Activated gamma-delta T cell treated with Interleukin-2 at 50 U/mL for 16 hours (primary cell): ENCODE measurements around the gene DYNC1LI1.
"Not testable (repeated sequence)": the region's sequence is repeated elsewhere in the genome, so short reads cannot be mapped to it uniquely, and the experiment has no call there.

Experiments used
- DNase-seq: peaks from one replicate; pipeline ENCODE4 v3.0.0-alpha.2; 2020

Gene DYNC1LI1

GRCh38 chr3:32578669-32579068, 8.0 kb upstream of the DYNC1LI1 start:
- DNase-seq, result not testable (repeated sequence)

DNA sequence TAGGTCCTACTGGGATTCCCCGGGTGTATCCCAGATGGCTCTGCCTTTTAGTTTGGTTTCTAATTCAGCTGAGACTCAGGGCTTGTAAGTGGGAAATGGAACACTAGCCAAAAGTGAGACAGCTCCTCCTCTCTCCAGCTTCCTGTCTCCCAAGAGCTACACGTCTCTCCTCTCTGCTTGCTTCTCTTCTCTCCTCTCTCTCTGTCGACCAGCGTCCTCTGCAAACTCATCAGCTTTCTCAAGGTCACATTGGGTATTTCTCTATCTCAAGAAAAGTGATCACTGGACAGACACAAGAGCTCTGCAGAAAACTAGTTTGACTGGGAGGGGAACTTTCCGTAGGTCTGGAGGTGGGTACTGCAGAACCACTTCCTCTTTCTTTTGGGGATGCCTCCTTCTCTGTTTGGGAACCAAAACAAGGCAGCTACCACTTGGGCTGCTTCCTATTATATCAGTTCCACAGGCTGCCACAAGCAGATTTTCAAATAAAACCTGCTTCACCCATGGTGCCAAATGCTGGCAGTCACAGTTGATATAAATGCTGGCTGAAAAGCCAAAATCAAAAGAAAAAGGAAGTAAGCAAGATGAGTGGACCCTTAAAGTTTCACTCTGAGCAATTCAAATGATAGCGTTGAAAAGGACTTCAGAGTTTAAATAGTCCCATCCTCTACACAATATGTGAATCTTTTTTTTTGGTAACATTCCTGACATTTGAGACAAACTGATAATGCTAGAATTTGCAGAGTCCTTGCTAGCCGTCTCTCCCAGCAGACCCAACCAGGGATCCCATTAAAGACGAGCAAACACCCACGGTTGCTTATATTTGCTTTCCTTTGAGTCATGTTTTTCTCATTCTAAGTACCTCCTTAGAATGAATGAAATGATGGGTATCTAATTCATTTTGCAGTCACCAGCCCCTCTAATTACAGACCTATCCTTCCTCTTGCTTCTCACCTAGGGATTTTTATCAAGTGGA, 7.2 kb upstream of the DYNC1LI1 start:
- DNase-seq, result no peak

GRCh38 chr3:32577174-32577573, 6.5 kb upstream of the DYNC1LI1 start:
- DNase-seq, result no peak

DNA sequence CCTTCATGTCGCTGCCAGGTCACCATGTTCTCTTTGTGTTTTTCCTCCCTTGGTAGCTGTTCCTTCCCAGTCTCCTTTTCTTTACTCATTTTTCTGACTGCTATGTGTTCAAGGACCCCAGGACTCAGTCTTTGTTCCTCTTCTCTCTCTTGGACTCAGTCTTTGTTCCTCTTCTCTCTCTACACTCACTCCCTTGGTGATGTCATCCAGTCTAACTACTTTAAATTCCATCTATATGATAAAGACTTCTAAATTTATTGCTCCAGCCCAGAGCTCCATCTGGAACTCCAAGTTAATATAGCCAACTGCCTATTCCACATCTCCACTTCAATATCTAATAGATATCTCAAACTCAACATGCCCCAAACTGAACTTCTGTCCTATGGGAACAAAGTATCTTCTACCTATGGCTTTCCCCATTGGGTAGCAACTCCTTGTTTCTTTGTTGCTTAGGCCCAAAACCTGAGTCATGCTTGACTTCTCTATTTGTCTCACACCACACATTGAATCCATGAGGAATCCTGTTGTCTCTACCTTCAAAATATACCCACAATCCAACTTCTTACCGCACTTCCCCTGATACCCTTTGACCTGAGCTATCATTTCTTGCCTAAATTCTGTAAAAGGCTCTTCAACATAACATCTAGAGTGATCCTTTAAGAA, 4.9 kb upstream of the DYNC1LI1 start:
- no peak for DNase-seq

GRCh38 chr3:32571192-32571485, 481 bp upstream of the DYNC1LI1 start:
- DNase-seq, result no peak

DNA sequence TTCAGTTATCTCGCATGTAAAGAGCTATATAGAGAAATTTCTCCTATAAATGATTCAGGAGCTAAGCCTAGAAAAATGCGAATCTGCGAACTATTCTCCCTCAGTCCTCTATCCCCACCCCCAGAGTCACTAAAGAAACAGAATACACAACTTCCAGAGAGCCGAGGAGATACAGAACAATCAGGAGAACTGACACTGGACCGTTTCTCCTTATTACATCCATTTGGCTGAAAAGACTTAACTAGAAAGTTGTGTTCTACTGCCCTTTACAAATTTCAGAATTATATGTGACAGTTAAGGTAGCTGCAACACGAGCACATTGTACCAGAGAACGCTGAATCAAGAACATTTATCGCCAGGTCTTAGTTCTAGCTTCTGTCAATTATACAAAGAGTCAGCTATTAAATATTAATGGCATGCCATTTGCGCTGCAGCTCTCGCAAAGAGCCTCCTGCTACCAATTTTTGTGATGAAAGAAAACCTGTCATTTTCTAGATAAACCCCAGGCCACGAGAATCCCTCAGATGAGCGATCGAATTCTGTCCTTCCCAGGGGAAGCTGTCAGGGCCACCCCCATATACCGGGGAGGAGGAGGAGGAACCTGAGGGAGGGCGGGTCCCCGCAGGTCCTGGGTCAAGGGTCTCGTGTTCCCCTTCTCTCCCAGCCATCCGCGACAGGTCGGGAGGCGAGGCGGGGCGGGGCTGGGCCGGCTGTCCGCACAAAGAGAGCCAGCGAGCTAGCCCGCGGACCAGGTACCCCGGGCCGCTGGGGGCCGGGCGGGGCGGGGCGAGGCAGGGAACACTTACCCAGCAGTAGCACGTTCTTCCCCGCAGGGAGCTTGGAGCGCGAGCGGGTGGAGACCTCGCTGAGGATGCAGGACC, 878 bp downstream of the DYNC1LI1 start:
- peak; percentile 17 for DNase-seq

DNA sequence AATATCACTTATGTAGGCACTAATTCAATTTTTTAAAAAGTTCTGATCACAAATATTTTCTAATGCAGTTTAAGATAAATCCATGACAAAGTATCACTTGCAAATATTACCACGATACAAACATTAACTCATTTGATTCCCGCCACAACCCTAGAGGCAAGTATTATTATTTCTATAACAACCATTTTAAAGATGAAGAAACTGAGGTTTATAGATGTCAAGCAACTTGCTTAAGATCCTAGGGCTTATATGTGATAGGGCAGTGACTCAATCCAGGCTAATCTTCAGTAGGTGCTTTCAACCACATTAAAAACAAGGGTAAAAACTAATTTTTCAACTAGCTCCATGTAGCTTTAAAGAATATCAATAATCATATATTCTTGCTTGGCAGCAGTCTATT, 1.7 kb downstream of the DYNC1LI1 start:
- DNase-seq, result no peak

- DNase-seq, result no peak
Measured at GRCh38 chr3:32564195-32564594, 6.5 kb downstream of the DYNC1LI1 start.

DNA sequence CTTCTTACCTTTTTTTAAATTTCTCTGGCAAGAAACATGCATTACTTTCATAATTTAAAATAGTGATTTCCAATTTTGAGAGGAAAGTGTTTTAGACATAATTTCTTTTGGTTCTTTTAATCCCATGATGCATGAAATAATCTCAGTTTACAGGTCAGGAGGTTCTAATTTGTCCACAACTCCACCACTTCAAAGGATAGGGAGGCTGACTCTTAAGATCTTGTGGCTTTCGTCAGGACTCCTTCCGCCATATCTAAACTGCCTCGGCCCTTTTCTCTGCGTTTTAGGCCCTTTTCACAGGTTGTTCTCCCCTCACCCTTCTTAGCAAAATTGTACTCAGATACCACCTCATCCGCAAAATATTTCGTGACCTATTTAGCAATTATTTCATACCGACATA, 8.0 kb downstream of the DYNC1LI1 start:
- DNase-seq, result no peak

- DNase-seq, result no peak
Measured at GRCh38 chr3:32557640-32558352, 12.9 kb downstream of the DYNC1LI1 start.

DNA sequence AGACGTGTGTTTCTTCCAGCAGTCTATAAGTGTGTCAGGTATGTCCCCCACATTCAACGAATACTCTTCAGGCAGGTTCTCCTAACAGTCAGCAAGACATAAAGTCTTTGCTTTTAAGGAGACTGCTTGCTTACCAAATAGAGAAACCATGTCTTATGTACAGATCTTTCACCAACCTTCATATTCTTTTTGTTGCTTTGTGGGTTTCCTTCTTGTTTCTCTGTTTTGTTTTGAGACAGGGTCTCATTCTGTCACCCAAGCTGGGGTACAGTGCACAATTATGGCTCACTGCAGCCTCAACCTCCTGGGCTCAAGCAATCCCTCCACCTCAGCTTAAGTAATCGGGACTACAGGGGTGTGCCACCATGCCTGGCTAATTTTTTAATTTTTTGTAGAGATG, 14.3 kb downstream of the DYNC1LI1 start:
- no peak for DNase-seq

- no peak for DNase-seq
Measured at GRCh38 chr3:32553973-32554372, 16.7 kb downstream of the DYNC1LI1 start.

GRCh38 chr3:32553459-32553858, 17.2 kb downstream of the DYNC1LI1 start:
- DNase-seq, result no peak

GRCh38 chr3:32552013-32552412, 18.6 kb downstream of the DYNC1LI1 start:
- no peak for DNase-seq

GRCh38 chr3:32551496-32551895, 19.2 kb downstream of the DYNC1LI1 start:
- no peak for DNase-seq

DNA sequence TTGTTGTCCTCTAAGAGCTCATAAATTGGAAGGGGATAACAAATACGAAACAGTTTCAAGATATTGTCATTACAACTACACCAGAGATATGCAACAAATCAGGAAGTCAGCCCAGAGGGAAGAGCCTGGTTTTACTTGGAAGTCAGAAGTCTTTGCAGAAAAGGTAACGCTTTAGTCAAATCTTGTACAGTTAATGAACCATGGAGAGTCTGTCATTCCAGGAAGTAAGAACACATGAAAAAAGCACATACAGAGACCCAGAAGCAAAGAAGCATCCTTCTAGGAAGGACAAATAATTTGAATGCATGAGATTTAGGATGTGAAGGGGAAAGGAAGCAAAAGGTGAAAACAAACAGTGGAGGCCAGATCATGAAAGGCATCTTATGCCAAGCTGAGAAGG, 19.6 kb downstream of the DYNC1LI1 start:
- no peak for DNase-seq

- no peak for DNase-seq
Measured at GRCh38 chr3:32545305-32545704, 25.4 kb downstream of the DYNC1LI1 start.

DNA sequence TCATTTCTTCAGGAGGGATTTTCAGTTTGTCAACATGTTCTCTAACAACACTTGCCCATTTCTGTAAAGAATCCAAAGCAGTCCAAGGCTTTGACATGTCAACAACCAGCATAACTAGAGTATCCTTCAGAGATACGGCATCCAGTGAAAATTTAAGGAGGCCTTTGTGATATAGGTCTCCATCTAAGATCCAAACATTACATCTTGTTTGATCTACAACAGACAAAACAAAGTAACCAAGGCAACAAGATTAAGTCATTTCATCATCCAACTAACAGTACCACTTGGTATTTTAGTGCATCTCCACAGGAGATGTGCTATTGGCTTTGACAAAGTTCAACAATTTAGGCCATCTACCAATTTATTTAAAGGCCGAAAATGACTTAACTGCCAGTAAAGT, 25.8 kb downstream of the DYNC1LI1 start:
- no peak for DNase-seq

DNA sequence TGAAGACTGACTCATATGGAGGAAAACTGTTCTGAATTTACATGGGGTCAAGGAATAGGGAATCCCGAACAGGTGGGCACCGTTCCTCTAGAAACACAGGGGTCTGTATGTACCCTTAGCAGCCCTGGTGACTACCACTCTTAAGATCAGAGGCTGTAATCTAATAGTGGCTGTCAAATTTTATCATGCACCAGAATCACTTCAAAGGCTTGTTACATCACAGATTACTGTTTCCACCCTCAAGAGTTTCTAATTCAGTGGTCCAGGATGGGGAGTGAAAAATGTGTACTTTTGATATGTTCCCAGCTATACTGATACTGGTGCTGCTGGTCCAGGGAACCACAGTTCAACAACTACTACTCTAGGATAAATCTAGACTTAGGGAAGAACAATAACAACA, 27.9 kb downstream of the DYNC1LI1 start:
- no peak for DNase-seq

- no peak for DNase-seq
Measured at GRCh38 chr3:32540899-32541298, 29.8 kb downstream of the DYNC1LI1 start.

- DNase-seq, result no peak
Measured at GRCh38 chr3:32532434-32532833, 38.2 kb downstream of the DYNC1LI1 start.

DNA sequence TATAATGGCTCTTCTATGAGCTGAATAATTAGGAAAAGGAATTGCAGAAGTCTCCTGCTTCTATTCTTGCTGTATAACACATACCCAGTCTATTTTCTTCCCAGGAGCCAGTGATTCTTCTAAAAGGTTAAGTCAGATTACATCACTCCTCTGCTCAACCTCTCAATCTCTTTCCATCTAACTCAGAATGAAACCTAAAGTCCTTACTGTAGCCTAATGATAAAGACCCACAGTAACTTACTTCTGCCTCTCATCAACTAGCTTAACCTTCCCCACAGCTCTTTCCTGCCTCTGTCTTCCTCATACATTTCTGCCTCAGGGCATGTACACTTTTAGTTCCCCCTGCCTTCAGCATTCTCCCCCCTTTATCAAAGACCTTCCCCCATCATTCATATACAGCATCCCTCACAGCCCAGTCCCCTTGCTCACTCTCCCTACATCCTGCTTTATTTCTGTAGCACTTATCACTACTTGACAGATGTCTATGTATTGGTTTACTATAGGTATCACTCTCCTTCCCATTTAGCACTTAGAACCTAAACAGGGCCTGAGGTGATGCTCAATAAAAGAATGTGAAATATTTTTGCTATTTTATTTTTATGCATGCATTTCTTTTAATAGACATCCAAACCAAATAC, 39.5 kb downstream of the DYNC1LI1 start:
- no peak for DNase-seq
